HG03571 (cell line): ENCODE measurements around the gene BRCA1.
"Not testable (repeated sequence)": the region's sequence is repeated elsewhere in the genome, so short reads cannot be mapped to it uniquely, and the experiment has no call there.

Experiments used
- ATAC-seq: cut with Tn5 transposase; IDR thresholded peaks from one replicate; pipeline ENCODE4 v1.9.1; 2021; ENCODE audit not compliant: unreplicated experiment

BRCA1 gene

GRCh38 chr17:43070257-43070656, 54.9 kb downstream of the BRCA1 start:
- no peak for ATAC-seq

GRCh38 chr17:43069368-43069898, 55.7 kb downstream of the BRCA1 start:
- ATAC-seq: no peak

GRCh38 chr17:43068570-43069367, 56.4 kb downstream of the BRCA1 start:
- no peak for ATAC-seq

- ATAC-seq: no peak
Measured at GRCh38 chr17:43062984-43063638, 62.1 kb downstream of the BRCA1 start.

- ATAC-seq: no peak
Measured at GRCh38 chr17:43056051-43056450, 69.1 kb downstream of the BRCA1 start.

GRCh38 chr17:43053008-43053407, 72.2 kb downstream of the BRCA1 start:
- ATAC-seq: not testable (repeated sequence)

- no peak for ATAC-seq
Measured at GRCh38 chr17:43051969-43052368, 73.2 kb downstream of the BRCA1 start.

GRCh38 chr17:43044024-43044423, 81.1 kb downstream of the BRCA1 start:
- no peak for ATAC-seq

- no peak for ATAC-seq
Measured at GRCh38 chr17:43043307-43043706, 81.9 kb downstream of the BRCA1 start.

- no peak for ATAC-seq
Measured at GRCh38 chr17:43042025-43042628, 83.0 kb downstream of the BRCA1 start.

- no peak for ATAC-seq
Measured at GRCh38 chr17:43040655-43041054, 84.5 kb downstream of the BRCA1 start.

- no peak for ATAC-seq
Measured at GRCh38 chr17:43039646-43040045, 85.5 kb downstream of the BRCA1 start.

- no peak for ATAC-seq
Measured at GRCh38 chr17:43034894-43035293, 90.3 kb downstream of the BRCA1 start.

- ATAC-seq: no peak
Measured at GRCh38 chr17:43033948-43034881, 90.9 kb downstream of the BRCA1 start.

- no peak for ATAC-seq
Measured at GRCh38 chr17:43031666-43032065, 93.5 kb downstream of the BRCA1 start.

GRCh38 chr17:43030137-43030767, 94.9 kb downstream of the BRCA1 start:
- no peak for ATAC-seq

- no peak for ATAC-seq
Measured at GRCh38 chr17:43028221-43028861, 96.8 kb downstream of the BRCA1 start.

- ATAC-seq: no peak
Measured at GRCh38 chr17:43027091-43028032, 97.8 kb downstream of the BRCA1 start.

GRCh38 chr17:43026595-43026994, 98.6 kb downstream of the BRCA1 start:
- ATAC-seq: no peak
